ENCODE results near the gene EXOSC2.
"Not testable (repeated sequence)": the region's sequence is repeated elsewhere in the genome, so short reads cannot be mapped to it uniquely, and the experiment has no call there.

The EXOSC2 gene

DNA sequence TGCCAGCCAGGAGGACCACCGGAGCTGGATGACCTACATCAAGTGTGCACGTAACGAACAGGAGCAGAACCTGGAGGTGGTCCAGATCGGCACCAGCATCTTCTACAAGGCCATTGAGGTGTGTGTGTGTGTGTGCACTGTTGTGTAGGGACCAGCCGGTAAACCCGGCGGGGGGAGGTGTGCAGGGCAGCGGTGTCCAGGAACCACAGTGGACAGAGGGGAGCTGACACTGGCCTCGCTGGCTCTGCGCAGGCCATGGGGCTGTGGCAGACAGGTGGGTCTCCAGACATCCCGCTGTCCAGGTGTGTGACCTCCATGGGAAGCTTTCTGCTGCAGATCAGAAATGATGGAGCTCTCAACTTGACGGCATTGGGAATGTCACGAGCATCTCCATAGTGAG lies 25.4 kb upstream of the EXOSC2 start:
- no peak for FAIRE-seq

DNA sequence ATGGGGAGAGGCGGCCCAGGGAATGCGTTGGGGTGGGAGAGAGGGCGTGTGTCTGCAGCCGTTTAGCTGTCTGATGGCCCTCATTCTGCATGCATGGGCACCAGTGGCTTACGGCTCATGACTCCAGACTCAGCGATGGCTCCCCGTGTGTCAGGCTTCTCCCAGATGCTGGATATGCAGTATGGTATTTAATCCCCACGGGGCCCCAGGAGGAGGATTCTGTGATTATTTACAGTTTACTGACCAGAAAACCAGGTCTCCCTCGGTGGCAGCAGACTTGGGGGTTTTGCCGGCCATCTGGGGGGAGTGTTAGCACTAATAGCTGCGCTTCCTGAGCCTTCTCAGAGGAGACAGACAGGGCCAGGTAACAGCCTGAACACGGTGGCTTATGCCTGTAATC lies 24.9 kb upstream of the EXOSC2 start:
- no peak for FAIRE-seq

DNA sequence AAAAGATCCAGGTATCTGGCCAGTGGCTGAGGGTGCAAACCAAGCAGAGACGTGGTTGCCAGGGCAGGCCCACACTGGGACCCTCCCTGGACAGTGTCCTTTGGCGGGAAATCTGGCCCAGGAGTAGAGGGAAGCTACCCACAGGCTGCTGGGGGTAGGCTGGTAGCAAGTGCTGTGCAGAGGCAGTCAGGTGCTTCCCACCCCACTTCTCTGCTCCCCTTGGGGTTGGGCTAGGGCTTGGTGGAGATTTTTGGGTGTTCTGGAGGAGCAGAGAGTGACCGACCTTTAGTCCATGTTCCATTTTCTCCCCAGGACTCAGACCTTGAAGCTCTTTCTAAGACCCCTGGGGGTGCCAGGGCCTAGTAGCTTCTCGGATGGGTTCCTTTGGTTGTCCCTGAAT lies 23.6 kb upstream of the EXOSC2 start:
- FAIRE-seq = no peak

DNA sequence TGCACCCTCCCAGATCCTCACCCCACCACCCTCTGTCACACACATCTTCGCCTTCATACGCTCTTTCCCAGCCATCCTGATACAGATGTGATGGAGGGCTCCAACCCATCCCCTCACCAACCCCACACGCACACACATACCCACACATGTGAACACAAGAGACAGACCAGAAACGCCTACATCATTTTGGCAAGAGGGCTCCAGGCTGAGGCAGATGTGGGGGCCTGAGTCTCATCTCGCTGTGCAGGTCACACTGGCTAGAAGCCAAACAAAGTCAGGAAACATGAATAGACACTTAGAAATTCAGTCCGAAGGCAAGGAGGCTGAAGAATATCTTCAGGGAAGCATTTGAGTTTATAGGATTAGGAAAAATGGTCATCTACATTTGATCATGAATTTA lies 22.9 kb upstream of the EXOSC2 start:
- FAIRE-seq = no peak

DNA sequence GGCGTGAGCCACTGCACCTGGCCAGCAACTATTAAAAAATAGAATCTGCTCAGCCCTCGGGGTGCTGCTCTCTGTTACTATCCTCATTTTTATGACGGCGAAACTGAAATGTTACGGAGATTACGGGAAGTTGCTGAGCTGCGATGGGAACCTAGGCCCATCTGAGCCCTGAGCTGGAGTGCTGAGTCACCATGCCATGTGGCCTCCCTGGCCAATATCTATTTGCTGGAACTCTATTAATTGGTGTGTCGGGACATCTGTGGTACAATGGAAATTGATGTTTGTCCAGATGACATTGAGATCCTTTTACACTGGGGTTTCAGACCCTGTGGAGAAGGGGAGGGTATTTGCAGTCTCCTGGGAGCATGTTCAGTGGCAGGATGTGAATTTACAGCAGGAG lies 21.1 kb upstream of the EXOSC2 start:
- FAIRE-seq = no peak

DNA sequence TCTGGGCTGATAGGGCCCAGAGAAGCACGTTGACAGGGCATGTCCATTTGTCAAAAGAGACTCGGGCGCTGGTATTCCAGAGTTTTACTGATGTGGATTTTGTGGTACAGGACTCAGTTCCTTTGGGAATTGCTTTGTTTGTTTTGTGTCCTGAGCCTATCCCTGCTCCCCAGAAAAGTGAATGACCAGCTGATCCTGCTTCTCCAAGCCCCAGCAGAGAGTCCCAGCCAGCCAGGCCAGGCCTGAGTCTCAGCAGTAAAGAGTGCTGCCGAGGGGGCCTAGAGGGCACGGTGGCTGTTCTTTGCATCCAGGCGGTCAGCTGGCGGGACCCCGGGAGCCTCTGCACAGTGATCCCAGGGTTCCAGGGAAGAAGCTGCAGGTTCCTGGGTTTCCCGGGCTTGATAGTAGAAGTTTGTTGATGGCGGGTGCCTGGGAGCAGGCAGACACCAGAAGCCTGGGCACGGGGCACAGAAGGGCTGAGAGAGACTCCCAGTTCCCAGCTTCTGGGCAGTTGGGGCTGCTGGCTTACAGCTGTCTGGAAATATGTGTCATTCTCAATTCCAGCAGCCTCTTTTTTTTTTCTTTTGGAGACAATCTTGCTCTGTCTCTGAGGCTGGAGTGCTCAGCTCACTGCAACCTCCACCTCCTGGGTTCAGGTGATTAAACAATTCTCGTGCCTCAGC lies 20.5 kb upstream of the EXOSC2 start:
- no peak for FAIRE-seq

DNA sequence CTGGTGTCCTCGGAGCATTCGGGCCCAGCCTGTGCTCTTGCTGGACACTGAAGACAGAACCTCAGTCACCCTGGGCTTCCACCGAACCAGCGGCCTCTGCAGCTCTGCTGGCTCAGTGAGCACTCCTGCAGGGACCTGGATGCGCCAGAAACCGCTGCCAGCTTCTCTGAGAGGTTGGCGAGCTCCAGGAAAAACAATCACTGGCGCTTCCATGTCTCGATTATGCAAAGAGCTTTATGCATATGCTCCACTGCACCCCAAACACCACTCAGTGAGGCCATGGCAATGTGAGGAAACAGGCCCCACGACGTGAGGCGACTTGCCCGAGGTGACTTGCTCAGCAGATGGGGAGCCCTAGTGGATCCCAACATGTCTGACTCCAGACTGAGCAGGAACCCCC lies 18.2 kb upstream of the EXOSC2 start:
- FAIRE-seq = no peak

DNA sequence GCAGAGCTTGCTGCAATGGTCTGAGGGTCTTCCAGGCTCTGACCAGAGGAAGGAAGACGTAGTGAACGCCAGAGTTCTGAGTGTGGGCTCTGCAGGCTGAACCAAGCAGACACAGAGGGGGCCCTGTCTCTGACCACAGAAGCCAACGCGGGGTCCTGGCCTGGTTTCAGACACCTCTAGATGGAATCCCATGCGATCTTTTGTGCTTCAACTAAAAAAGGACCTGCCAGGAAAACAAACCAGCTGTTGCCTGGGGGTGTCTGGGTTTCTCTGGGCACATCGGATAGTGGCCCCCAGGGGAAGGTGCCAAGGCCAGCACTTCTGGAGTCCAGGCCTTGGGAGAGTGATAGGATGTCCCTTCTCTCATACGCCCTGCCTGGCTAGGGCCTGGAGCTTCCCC lies 16.3 kb upstream of the EXOSC2 start:
- FAIRE-seq = no peak

DNA sequence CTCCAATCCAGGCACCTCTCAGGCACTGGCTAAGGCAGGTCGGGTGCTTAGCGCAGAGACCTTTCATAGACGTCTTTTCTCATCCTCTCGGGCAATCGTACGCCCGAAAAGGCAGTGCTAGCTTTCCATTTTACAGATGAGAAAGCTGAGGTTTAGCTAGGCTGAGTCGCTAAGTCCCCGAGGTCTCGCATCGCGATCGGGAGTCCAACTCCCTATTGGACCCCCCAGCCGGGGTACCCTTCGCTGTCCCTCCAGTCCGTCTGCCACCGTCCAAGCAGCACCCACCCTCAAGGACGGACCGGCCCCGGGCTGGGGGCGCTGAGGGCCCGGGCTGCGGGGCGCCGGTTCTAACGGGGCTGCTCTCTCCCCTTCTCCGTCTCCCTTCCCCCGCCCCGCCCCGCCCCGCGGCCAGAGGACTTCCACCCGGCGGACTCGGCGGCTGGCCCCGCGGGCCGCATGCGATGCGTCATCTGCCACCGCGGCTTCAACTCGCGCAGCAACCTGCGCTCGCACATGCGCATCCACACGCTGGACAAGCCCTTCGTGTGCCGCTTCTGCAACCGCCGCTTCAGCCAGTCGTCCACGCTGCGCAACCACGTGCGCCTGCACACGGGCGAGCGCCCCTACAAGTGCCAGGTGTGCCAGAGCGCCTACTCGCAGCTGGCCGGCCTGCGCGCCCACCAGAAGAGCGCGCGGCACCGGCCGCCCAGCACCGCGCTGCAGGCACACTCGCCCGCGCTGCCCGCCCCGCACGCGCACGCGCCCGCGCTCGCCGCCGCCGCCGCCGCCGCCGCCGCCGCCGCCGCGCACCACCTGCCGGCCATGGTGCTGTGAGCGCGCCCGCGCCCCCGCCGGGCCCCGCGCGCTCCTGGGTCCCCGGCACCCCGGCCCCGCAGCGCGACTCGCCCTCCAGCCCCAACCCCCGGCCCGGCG lies 12.5 kb upstream of the EXOSC2 start:
- no peak for FAIRE-seq

DNA sequence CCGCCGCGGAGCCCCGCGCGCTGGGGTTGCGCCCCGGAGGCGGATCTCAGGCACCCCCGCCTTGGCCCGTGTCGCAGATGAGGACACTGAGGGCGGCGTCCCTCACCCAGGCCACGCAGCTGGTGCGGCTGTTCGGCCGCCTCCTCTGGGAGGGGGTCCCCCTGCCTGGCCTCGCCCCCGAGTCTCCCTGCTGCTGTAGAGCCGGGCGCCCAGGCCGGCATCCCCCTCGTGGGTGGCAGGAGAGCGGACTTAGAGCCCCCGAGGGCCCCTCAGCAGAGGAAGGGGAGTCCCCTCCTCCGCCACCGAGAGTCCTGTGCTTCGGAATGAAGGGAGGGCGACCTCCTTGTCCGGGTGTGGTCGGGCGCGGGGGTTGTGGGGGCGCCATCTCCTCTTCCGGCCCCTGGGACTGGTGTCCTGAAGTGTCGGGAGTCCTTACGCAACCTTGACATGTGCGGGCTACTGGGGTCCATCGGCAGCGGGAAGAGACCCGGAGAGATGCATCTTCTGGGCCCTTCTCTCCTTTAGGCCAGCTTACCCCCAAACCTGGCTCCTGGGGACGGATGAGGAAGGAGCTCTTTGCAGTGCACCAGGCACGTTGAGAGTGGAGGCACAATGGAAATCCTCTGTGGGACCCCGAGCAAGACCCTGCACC lies 11.7 kb upstream of the EXOSC2 start:
- no peak for FAIRE-seq

DNA sequence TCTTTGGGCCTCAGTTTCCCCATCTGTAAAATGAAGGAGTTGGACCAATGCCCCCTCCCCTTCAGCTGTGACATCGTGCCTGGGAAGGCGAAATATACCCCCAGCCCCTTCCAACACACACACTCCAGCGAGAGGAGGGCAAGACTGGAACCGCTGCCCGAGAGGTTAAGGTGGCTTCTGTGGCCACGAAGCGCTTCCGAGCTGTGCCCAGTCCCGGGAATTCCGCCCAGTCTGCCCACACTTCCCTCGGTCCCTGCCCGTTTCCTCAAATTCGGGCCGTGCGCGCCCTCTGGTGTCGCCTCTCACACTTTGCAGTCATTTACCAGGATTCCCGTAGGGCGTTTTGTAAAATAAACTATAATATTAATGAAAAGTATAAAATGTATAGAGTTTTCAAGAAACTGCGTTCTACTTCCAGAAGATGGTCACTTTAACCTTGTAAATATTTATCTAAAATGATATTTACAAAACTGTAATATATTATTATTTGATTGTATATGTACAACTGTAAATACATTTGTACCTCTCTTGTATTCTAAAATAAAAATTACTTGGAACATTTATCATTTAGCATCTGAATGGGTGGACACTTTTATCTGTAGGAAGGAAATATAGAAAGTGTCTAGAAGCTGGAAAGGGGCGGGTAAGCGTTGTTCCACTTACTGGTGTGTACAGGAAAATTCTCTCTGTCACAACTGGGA lies 11.0 kb upstream of the EXOSC2 start:
- FAIRE-seq = peak; percentile 80

DNA sequence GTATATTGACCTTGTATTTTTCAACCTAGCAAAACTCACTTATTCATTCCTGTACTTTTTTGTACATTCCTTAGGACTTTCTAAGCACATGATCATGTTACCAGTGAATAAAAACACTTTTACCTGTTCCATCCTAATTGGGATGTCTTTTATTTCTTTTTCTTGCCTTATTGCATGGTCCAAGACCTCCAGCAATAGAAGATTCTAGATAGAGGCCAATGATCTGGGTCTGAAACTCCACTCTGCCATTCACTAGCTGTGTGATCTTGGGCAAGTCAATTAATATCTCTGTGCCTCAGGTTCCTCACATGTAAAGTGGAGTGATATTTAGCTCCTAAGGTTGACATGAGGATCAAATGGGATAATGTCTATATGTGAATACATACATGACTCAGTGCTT lies 8.5 kb upstream of the EXOSC2 start:
- no peak for FAIRE-seq

DNA sequence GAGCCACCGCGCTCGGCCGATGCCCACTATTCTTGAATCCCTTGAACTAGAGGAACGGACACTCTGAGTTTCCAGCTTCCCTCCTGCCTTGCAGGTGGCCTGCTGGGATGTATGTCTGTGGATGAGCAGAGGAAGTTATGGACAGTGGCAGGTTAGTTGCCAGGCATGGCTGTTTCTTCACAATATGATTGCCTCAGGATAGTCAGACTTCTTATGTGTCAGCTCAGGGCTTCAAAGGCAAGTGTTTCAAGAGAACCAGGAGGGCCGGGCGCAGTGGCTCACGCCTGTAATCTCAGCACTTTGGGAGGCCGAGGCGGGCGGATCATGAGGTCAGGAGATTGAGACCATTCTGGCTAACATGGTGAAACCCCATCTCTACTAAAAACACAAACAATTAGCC lies 7.6 kb upstream of the EXOSC2 start:
- not testable (repeated sequence) for FAIRE-seq

DNA sequence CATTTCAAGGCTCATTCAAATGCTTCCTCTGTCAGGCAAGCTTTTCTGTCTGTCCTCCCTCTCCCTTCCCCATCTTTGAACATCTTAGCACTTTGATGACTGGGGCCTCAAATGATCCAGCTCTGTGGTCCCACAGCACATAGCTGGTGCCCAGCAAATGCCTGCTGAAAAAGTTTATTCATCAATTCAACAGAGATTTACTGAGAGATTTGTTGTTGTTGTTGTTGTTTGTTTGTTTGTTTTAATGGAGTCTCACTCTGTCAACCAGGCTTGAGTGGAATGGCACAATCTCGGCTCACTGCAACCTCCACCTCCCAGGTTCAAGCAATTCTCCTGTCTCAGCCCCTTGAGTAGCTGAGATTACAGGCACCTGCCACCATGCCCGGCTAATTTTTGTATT lies 6.0 kb upstream of the EXOSC2 start:
- no peak for FAIRE-seq

DNA sequence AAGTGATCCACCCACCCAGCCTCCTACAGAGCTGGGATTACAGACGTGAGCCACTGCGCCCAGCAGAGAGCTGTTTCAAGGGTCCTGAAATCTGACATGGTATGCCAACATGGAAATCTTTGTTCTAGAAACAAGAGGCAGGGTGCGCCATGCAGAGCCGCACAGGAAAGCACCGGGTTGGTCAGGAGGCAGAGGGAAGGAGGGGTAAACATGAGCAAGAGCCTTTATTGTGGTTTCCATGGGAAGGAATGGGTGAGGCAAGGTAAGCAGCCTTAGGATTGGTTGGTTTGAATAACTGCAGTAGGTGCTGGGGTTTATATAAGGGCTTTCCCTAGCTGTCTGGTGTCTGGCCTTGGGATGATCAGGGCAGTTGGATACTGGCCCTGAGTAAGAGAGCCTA lies 5.5 kb upstream of the EXOSC2 start:
- no peak for FAIRE-seq

DNA sequence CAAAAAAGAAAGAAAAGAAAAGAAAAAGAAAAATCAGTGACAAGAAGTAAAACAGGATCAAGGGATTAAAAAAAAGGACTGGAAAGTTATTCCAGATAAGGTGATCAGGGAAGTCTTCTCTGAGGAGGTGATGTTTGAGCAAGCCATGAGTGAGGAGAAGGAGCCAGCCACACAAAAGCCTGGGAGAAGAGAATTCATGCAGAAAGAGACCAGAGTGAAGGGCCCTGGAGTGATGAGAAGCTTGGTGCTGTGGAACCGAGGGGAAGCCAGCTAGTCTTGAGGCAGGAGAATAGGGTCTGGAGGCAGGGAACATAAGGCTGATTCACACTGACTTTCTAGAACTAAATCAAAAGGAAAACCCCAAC lies 4.0 kb upstream of the EXOSC2 start:
- FAIRE-seq = no peak

DNA sequence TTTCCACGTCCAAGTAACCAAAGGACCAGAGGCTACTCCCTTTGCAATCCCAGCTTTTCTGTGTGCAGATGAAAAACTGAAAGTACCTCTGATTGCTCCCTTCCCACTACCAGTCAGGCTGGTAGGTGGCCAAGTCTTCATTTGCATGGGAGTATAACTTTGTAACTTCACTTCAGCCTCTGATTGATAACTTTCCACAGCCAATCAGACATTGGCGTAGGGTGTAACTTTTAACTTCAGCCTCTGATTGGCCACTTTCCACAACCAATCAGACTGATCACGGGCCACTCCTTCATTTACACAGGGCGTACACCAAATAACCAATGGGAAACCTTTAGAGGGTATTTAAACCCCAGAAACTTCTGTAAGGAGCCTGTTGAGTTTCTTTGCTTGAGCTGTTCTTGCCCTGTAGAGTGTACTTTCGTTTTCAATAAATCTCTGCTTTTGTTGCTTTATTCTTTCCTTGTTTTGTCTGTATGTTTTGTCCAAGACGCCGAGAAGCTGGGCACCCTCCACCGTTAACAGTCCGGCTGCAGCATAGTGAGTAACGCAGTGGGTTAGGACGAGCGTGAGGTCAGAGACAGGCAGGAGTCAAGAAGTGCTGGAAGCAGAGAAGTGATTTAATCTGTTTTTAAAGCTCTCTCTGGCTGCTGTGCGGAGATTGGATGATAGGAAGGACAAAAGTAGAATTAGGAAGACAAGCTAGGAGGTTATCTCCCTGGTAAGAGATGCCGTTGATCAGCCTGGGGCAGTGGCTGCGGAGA lies 3.5 kb upstream of the EXOSC2 start:
- peak; percentile 92 for FAIRE-seq

DNA sequence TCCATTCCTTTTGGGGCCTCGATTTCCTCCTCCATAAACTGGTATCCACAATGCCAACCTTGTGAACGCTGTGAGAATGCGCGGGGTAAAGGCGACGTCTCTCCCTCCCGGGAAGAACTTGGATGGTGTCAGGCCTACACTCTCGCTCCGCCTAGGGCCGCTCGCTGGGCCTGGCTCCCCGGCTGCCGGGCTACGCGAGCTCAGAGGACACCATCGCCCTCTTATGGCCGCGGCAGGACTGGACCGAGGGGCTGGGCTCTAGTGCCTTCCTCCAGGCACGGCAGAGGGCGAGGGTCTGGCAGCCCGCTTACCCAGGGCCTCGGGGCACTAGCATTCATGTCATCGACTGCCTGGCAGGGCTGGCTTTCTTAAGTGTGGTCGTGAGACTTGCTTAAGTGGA lies 1.3 kb upstream of the EXOSC2 start:
- no peak for FAIRE-seq

DNA sequence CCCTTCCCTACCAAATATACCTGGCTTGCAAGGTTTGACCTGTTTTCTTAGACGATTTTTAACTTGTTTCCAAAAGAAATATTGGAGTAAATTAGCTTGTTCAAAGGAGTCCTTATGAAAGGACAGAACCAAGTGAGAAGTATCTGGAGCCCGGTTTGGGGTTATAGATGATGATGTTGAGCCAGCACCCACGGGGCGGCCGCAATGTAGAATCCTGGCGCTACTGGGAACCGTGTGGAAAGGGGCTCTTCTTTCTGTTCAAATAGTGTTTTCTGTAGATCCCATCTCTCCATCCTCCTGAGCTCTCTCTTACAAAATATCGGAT lies 517 bp upstream of the EXOSC2 start:
- no peak for FAIRE-seq

DNA sequence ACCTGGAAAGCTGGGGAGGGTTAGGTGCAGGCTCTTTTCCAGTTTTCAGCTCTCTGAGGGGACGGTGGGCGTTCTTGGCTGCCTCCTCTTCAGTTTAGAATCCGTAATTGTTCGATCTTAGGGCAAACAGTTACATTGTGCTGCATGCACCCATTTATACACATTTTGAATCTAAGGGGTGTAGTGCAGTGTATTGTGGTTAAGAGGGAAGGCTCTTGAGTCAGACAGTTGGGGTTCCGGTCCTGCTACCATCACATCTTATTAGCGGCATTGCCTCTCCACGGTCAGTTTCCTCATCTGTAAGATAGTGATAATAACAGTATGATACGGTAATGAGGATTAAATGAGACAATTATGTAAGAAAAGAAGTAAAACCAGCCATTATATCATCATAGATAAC lies 625 bp downstream of the EXOSC2 start:
- FAIRE-seq = no peak

DNA sequence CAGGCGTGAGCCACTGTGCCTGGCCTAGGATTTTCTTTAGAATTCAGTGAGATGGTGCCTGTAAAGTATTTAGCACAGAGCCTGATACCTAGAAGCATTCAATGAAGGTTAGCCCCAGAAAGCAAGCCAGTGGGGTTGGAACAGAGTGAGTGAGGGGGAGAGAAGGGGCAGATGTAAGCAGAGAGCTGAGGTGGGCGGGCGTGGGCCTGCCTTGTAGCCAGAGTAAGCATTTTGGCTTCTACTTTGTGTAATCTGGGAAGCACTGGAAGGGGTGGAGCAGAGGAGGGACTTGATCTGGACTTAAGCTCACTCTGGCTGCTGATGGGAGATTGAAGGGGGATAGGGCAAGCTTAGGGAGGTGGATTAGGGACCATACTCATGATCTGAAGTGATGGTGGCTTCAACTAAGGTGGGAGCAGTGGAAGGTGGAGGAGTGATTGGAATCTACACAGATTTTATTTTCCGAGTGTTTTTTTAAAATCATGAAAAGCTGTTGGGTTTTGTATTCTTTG lies 2.6 kb downstream of the EXOSC2 start:
- FAIRE-seq = no peak

DNA sequence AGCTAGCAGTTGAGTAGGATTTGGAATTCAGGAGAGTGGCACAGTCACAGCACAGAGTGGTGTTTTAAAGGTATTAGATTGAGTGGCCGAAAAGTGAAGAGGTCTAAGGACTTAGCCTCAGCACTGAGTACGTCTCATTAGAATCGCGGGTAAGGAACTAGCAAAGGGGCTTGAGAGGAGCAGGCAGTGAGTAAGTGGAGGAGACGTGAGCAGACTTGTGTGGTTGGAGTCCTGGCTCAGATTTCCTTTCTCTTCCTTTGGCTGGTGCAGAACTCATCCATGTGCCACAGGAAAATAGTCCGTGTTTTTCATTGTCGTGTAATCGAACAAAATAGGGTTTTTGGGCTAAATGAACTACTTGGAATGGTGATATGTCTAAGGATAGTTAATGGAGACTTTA lies 3.4 kb downstream of the EXOSC2 start:
- no peak for FAIRE-seq
